Metanephros (tissue), 1 donor: ENCODE data around the gene SMIM30. TPM values are rescaled to one million over a fixed set of nuclear protein-coding genes. Genes with fewer than 3 reads are reported as not detected.

Source experiments
- total RNA-seq: library from RNA; depleted of rRNA; stranded (reverse); fragments of >200 nt; gene quantifications from one replicate; pipeline ENCODE4 v1.2.3, GENCODE V29; 2014

SMIM30 gene, protein sequence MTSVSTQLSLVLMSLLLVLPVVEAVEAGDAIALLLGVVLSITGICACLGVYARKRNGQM
- 44.4 TPM for total RNA-seq

DNA sequence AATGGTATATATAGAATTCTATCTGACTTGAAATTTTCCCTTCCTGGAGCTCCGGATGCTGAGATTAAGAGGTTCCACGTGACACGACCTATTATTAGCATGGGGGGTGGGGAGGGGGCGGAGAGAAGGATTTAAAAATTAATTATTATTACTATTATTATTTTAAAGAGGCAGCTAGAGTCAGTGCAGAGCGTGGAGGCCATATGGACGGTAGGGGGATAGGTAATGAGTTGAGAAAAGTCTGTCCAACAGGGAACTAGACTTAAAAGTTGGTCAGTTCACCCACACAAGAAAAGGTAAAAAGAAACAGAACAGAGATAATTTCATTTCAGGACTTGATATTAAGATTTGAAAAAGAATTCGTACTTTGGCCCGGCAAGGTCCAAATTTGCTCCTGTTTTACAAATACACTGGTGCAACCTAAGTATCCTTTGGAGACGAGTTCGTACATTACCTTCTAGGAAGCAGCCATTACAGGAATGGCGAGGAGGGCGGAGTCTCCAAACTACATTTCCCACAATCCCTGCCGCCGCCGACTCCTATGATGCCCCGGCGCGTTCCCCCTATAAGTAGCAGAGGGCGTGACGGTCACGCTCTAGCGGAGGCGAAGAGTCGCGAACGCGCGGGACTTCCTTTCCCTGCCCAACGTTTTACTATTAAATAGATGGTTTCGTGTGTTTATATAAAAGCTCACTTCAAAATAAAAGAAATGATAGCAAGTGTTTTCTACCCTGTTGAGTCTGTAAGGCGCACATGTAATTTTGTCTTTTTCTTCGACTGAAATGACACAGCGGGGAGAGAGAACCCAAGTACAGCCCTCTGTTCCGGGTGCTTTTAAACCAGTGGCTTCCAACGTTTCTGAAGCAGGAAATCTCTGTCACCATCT is at the start of gene SMIM30:
TSS of gene SMIM30 (minus strand) at position 481 of the 886 bp plus-strand sequence. CDS start 976 bp downstream, outside the sequence.

DNA sequence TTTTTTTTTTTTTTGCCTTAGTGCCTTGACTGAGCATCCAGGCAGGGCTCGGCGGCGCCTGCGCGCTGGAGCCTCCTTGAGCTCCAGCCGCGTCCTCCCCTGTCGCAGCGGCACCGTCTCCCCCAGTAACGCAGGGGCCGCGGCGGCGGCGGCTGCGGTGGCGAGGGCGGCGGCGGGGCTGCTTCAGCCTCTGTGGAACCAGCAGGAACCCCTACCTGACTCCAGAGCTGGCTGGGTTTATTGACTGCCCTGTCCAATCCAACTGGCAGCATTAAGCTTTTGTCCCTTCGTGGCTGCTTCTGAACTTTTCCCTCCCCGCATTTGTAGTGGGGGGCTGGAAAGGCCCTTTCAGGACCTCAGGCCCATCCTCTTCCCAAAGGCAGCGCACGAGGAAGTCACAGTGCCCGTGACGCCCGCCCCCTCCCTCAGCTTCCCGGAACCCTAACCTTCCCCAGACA is 31.9 kb downstream of the SMIM30 start, which contains the start of gene GPR85:
TSS of gene GPR85 (minus strand) at position 397 of the 458 bp plus-strand sequence. CDS start 2,106 bp downstream, outside the sequence.

Other genes starting within 250 kb of the SMIM30 start
- 1.5 TPM for gene GPR85, start 31.7 kb downstream of the SMIM30 start, total RNA-seq